ELF-1 (cell line): ENCODE measurements around the gene GNAT1.

Source experiments
- DNase-seq: peaks from one replicate; pipeline ENCODE4 v3.0.0-alpha.2; 2016; ENCODE audit warnings: low read depth, low spot score

Gene GNAT1

DNA sequence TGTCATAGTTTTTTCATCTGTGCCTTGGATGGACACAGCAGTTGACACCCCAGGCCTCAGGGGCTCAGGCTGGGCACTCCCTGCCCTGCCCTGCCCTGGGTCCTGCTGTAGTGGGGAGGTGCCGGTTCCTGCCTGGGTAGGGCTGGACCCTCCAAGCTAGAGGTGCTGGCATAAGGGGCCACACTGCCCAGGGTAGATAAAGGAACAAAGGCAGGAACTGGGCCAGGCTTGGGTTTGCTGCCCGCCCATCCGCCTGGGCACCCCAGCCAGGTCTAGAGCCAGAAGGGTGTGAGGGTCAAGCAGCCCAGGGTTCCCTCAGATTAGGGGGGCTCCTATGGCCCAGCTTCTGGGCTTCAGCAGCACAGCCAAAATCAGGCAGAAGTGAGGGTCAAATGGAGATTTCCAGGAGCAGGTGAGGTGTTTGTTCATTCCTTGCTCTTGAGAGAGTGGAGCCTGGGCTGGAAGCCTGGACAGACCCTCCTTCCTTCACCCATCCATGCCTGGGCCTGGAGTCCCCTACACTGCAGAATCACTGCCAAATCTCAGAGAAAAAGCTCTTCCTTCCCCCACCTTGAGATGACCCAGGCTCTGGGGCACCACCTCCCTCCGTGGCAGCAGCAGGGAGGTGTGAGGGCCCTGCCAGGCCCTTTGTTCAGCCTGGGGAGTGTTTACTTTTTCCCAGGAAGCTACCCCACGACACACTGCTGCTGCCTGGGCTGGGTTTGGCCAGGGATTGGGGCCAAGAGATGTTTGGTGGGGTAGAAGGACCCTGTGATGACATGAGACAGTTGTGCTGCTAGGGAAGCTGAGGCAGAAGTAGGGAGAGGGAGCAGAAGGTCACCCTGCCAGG lies 29.2 kb upstream of the GNAT1 start:
- DNase-seq: no peak

GRCh38 chr3:50163572-50164455 lies 27.6 kb upstream of the GNAT1 start:
- DNase-seq: no peak

GRCh38 chr3:50164481-50164880 lies 26.9 kb upstream of the GNAT1 start:
- DNase-seq: no peak

DNA sequence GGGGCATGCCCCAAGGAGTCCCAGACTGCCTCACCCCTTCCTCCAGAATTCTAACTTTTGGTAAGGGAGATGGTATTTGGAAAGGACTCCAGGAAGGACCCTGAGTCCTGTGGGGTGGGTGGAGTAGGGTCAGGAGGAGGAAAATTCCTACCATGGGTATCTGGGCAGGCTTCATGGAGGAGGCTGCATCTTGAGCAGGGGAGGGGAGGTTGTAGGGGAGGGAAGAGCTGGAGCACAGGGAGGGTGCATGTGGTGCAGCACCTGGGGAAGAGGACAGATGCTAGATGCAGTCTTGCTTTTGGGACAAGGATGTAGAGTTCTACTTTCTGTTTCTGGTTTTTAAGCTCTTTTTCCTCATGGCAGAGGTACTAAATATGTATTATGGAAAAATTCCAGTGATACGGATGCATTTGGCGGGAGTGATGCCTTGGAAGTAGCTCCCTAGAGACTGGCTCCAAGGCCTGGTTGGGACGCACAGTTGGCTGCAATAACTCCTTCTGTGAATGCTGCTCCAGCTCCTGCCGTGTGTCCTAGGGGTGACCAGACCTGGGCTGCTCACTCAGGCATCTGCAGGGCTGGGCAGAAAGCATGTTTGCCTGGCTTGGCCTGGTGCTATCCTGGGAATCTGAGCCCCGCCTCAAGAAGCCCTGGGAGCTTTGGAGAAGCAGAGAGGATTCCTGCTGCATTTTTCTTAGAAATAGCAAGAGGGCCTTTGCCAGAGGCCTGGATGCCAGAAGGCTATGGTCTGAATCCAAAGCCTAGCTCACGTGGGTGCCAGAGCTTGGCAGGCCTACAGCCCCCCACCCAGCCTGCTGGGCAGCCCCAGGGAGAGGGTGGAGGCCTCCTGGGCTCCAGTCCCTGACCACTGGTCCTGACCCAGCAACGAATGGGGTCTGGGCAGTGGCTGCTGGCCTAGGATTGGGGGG lies 26.2 kb upstream of the GNAT1 start:
- DNase-seq: peak; percentile 78

- no peak for DNase-seq
Measured at GRCh38 chr3:50165910-50166538, 25.4 kb upstream of the GNAT1 start.

GRCh38 chr3:50166620-50167019 lies 24.8 kb upstream of the GNAT1 start:
- DNase-seq: peak; percentile 37

DNA sequence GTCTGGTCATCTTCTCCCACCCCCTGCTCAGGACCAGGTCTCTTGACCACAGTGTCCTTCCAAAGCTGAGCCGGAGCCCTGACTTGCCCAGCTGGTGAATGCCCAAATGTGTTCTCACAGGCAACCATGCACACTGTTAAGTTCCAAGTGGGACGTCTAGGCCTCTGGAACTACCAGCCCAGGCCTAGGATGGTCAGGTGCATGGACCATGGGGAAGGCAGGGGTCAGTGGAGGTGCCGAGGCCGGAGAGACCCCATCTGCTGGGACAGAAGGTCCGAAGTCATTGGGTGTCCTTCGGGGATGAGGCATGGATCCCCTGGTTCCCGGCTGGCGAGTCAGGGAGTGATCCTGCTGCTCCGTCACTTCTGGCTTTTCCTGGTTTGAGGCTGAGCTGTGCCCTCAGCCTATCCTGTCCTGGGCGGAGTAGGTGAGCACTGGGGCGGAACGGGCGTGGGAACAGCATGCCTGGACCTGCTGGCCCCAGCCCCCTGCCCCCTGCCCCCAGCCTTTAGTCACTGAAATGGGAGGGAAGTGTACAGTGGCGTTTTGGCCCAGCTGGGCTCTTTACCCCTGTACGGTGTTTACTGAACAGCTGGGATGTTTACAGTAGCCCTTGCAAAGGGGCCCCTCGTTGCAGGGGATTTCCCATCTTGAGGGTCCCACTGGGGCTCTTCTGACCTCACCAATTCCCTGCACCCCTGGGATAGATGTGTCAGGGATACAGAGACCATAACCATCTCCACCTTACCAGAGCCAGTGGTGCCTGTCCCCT lies 24.2 kb upstream of the GNAT1 start:
- no peak for DNase-seq

DNA sequence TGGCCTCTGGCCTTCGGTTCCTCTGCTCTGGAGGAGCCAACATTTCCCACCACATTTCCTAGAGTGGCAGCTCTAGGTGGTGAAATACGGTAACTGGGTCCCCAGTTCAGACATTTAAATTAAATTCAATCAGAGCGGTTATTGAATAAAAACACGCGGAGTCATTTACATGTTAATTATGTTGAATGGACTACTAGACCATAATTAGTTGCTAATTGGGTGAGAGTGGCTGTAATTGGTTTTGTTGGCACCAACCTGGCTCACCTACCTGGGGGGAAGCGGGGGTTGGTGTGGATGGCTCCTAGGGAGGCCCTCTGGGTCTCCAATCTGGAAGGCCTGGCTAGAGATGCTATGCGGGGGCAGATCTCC lies 23.6 kb upstream of the GNAT1 start:
- DNase-seq: no peak

- no peak for DNase-seq
Measured at GRCh38 chr3:50168388-50168787, 23.0 kb upstream of the GNAT1 start.

DNA sequence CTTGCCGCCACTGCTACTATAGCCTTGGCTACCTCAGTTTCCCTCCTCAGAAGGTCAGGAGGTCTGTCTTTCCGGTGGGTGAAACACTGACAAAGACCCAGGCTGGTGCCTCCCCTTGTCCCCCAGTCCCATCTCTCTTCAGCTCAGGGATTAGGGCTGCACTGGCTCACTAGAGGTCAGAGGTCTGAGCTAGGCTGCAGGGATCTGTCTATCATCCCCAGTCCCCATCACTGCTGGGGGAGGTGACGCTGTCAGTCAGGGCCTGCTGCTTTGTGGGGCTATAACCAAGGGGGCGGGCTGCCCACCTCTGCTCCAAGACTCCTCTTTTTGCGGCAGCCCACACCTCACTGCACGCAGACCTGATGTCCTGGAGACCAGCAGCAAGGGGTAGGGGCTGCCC lies 22.6 kb upstream of the GNAT1 start:
- DNase-seq: no peak

- DNase-seq: no peak
Measured at GRCh38 chr3:50169232-50169832, 22.1 kb upstream of the GNAT1 start.

DNA sequence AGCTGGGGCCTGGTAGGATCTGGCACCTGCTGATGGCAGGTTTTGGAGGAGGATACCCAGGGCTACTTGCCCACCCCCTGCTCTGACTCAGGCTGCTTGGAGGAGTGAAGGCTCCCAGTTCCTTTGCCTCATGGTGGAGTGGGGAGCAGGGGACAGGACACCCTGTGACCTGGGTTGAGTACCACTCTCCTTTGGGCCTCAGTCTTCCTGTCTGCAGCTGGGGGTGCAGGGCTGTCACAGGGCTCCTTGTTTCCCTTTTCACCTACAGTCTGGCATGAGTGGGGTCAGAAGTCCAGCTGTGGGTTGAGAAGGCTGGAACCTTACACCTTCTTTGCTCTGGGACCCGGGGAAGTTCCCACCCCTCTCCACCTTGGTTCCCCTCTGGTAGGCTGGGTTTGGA lies 21.6 kb upstream of the GNAT1 start:
- no peak for DNase-seq

DNA sequence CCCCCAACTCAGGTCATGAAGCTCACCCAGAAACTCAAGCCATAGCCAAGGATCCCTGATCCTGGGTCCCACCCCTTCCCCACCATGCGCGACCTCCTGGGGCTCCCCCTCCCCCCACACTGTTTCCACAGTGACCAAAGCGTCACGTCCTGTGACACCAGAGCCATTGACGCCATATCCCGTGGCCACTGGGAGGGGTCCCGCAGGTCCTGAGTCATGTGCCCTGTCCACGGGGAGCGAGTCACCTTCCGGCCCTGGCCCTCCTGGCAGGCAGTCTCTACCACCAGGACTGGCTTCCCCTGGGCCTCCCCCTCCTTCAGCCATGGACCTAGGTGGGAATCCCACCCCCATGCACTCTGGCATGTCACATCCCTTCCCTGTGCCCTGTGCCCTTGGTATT lies 20.7 kb upstream of the GNAT1 start:
- DNase-seq: no peak

DNA sequence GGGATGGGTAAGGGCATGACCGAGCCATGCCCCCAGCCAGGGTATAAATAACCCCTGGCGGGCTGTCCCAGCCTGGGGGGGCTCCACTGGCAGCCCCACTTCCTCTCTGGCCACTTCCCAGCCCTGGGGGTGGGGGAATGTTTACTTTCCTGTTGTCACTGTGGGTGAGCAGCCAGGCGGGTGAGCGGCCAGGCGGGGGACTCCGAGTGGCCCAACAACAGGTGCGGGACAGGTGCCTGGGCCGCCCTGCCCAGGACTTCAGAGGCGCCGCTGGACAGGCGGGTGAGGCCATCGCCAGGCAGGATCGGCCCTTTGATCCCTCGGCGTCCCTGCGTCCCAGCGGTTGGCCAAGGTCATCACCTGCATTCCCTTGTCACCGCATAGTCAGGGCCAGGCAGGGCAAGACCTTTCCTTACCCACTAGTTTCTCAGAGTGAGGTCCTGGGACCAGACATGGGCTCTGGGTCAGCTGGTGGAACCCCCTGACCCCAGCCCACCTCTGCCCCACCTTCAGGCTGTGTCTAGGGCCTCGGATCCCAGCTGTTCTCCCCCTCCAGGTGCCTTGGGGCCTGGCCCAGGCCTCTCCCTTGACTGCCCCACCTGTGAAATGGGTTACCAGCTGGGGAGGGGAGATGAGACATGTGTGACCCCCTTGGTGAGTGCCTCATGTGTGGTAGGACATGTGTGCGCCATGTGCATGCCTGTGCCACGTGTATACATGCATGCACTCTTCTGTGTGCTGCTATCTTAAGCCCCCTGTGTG lies 19.7 kb upstream of the GNAT1 start:
- DNase-seq: no peak

GRCh38 chr3:50172626-50173220 lies 18.7 kb upstream of the GNAT1 start:
- DNase-seq: no peak

DNA sequence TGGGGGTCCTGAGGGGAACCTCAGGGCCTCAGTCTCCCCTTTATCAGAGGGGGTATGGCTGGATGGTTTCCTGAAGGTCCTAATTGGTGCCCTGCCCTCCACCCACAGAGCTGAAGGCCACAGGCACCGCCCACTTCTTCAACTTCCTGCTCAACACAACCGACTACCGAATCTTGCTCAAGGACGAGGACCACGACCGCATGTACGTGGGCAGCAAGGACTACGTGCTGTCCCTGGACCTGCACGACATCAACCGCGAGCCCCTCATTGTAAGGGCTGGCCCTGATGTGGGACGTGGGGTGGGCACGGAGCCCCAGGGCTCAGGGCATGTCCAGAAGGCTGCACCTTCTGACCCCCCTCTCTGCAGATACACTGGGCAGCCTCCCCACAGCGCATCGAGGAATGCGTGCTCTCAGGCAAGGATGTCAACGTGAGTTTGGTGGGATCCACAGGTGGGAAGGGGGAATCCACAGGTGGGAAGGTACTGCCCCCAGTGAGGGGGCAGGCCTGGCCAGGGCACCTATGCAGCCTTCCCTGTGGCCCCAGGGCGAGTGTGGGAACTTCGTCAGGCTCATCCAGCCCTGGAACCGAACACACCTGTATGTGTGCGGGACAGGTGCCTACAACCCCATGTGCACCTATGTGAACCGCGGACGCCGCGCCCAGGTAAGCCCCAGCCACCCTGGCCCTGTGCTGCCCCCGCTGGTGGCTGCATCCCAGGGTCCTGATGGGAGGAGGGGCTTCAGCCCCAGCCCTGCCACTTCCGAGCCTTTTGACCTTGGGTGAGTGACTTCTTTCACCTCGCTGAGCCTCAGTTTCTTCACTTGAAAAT lies 17.5 kb upstream of the GNAT1 start:
- no peak for DNase-seq

- DNase-seq: no peak
Measured at GRCh38 chr3:50174517-50174895, 16.9 kb upstream of the GNAT1 start.

GRCh38 chr3:50174947-50175524 lies 16.4 kb upstream of the GNAT1 start:
- DNase-seq: no peak
